ENCODE results near the gene ZEB2.
A peak's percentile ranks its signal among the peaks of the same experiment; 100 is the strongest.

The ZEB2 gene

DNA sequence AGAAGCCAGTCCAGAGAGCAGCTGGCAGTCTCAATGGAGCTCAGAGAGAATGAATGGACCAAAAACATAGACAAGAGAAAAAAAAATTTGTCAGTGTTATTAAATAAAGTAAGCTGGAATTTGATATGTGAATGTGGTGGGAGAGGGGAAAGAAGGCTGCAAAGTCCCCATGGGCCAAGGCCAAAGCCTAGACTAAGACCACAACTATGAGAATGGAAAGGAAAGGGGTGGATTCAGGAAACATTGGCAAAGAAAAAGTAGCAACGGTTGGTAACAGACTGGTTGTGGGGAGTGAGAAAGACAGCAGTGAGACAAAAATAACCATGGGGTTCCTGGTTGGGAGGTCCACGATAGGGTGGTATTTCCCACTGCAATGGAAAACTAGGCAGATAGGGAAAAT, 47.0 kb downstream of the ZEB2 start:
- H3K9me3 ChIP-seq (ENCODE audit: low read length) = no peaks in the 10 kb centered on the region
- peaks cover 10% of the 10 kb centered on the region; the same call in 1 of the 2 replicates for H3K79me2 ChIP-seq (ENCODE audit: insufficient read depth, low read length)
- H3K36me3 ChIP-seq (ENCODE audit: insufficient read depth, low read length) = peaks cover 9% of the 10 kb centered on the region; the same call in 1 of the 2 replicates
- H3K4me3 ChIP-seq (ENCODE audit: low read depth, low read length, poor library complexity, severe bottlenecking) = no peak overlapping the region
- no peaks in the 10 kb centered on the region for H4K20me1 ChIP-seq (ENCODE audit: insufficient read depth, low read length)
- H3K27me3 ChIP-seq (ENCODE audit: insufficient read depth, low read length) = no peaks in the 10 kb centered on the region
- TF ChIP-seq EZH2 (IDR thresholded peaks at IDR 0.05; ENCODE audit: borderline replicate concordance, low read length) (no peak), CTCF (IDR thresholded peaks at IDR 0.05; ENCODE audit: low read length) (no peak)
- no peak overlapping the region for H3K9ac ChIP-seq (ENCODE audit: low read length)
- no peaks in the 10 kb centered on the region for H3K9me2 ChIP-seq (ENCODE audit: low read depth, low read length)
- peak overlapping the region; percentile 87 for H3K27ac ChIP-seq (ENCODE audit: low read depth, low read length, poor library complexity, severe bottlenecking)
- no peak overlapping the region for H2AFZ ChIP-seq (ENCODE audit: low read length)
- peak overlapping the region; percentile 76; the same call in 1 of the 2 replicates for H3K4me2 ChIP-seq (ENCODE audit: low read length)
- H3F3A ChIP-seq (ENCODE audit: insufficient read depth, low read length) = no peaks in the 10 kb centered on the region
- H3K4me1 ChIP-seq (ENCODE audit: insufficient read depth, low read length, severe bottlenecking) = peaks cover 79% of the 10 kb centered on the region

- peaks cover 70% of the 10 kb centered on the region for H3K4me1 ChIP-seq (ENCODE audit: insufficient read depth, low read length, severe bottlenecking)
- H4K20me1 ChIP-seq (ENCODE audit: insufficient read depth, low read length) = no peaks in the 10 kb centered on the region
- 0 out of 2 replicates have a peak, but pooled peaks cover 4% of the 10 kb centered on the region for H3K36me3 ChIP-seq (ENCODE audit: insufficient read depth, low read length)
- peak overlapping the region; percentile 87 for H3K27ac ChIP-seq (ENCODE audit: low read depth, low read length, poor library complexity, severe bottlenecking)
- H3K9ac ChIP-seq (ENCODE audit: low read length) = peak overlapping the region; percentile 63; the same call in 1 of the 2 replicates
- TF ChIP-seq CTCF (IDR thresholded peaks at IDR 0.05; ENCODE audit: low read length) (no peak), EZH2 (IDR thresholded peaks at IDR 0.05; ENCODE audit: borderline replicate concordance, low read length) (no peak)
- H2AFZ ChIP-seq (ENCODE audit: low read length) = no peak overlapping the region
- H3K27me3 ChIP-seq (ENCODE audit: insufficient read depth, low read length) = no peaks in the 10 kb centered on the region
- H3K9me2 ChIP-seq (ENCODE audit: low read depth, low read length) = no peaks in the 10 kb centered on the region
- no peaks in the 10 kb centered on the region for H3F3A ChIP-seq (ENCODE audit: insufficient read depth, low read length)
- peaks cover 10% of the 10 kb centered on the region; the same call in 1 of the 2 replicates for H3K79me2 ChIP-seq (ENCODE audit: insufficient read depth, low read length)
- H3K4me2 ChIP-seq (ENCODE audit: low read length) = peak overlapping the region; percentile 76
- H3K9me3 ChIP-seq (ENCODE audit: low read length) = no peaks in the 10 kb centered on the region
- H3K4me3 ChIP-seq (ENCODE audit: low read depth, low read length, poor library complexity, severe bottlenecking) = peak overlapping the region; percentile 53
These were observed 47.9 kb downstream of the ZEB2 start for GRCh38 chr2:144472046-144472412.

DNA sequence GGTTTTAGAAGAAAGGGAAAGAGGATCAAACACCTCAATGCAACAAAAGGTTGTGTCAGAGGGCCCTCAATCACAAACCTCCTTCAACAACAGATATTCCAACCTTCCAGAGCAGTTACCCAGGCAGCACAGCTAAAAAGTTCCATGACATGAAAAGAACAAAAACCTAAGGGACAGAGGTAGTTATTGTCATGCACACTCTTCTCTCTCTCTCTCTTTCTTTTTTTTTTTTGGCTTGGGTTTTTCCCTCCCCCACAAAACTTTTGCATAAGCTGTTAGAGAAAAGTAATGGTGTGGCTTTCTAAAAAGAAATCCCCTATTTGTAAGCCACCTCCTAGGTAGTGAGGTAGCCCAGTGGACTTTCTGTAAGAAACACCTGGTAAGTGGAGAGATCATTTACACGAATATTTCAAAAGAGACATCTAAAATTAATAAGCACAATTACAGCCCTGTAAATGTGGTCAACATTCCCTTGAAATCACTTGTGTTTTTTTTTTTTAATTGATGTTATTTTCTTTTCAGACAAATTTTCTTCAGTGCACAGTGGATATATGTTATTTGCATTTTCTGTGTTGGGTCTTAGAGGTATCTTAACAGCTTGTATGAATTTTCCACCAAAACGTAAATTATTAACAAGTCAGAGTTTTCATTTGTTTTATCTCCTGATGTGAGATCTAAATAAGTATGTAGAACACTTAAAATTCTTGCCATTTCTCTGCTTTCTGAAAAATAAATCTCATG, 48.4 kb downstream of the ZEB2 start:
- Histone ChIP-seq H3K9me3 (ENCODE audit: low read length) (no peaks in the 10 kb centered on the region), H3F3A (ENCODE audit: insufficient read depth, low read length) (no peaks in the 10 kb centered on the region), H3K36me3 (ENCODE audit: insufficient read depth, low read length) (0 out of 2 replicates have a peak, but pooled peaks cover 4% of the 10 kb centered on the region), H3K79me2 (ENCODE audit: insufficient read depth, low read length) (peaks cover 10% of the 10 kb centered on the region; the same call in 1 of the 2 replicates), H4K20me1 (ENCODE audit: insufficient read depth, low read length) (no peaks in the 10 kb centered on the region), H3K4me2 (ENCODE audit: low read length) (peak overlapping the region; percentile 76), H3K27ac (ENCODE audit: low read depth, low read length, poor library complexity, severe bottlenecking) (peak overlapping the region; percentile 87), H3K9ac (ENCODE audit: low read length) (peak overlapping the region; percentile 63), H3K27me3 (ENCODE audit: insufficient read depth, low read length) (no peaks in the 10 kb centered on the region), H3K4me1 (ENCODE audit: insufficient read depth, low read length, severe bottlenecking) (peaks cover 64% of the 10 kb centered on the region), H3K4me3 (ENCODE audit: low read depth, low read length, poor library complexity, severe bottlenecking) (peak overlapping the region; percentile 53), H3K9me2 (ENCODE audit: low read depth, low read length) (no peaks in the 10 kb centered on the region), H2AFZ (ENCODE audit: low read length) (no peak overlapping the region)
- TF ChIP-seq EZH2 (IDR thresholded peaks at IDR 0.05; ENCODE audit: borderline replicate concordance, low read length) = no peak
- no peak for TF ChIP-seq CTCF (IDR thresholded peaks at IDR 0.05; ENCODE audit: low read length)
